AG04450 (cell line): ENCODE measurements around the gene MBNL3. TPM values are rescaled to one million over a fixed set of nuclear protein-coding genes. Genes with fewer than 3 reads are reported as not detected.

Experiments
- CTCF ChIA-PET: fragments of 300-600, 350-600 bp; formaldehyde crosslinking; extraction: SDS; loops from one replicate; lab custom pipeline; 2022; ENCODE audit warnings: antibody characterized with exemption, inconsistent platforms; lab: Charles Lee
- POLR2A ChIA-PET: fragments of 350-600 bp; formaldehyde crosslinking; extraction: SDS; loops from one replicate; lab custom pipeline; 2021; ENCODE audit warnings: antibody characterized with exemption, inconsistent platforms; lab: Yijun Ruan, JAX
- DNase-seq: peaks from one replicate; pipeline ENCODE4 v3.0.0-alpha.2; 2011; ENCODE audit warnings: low read depth, low spot score
- H3K27ac ChIP-seq: one replicate; pipeline ENCODE4 v1.5.1; 2012; ENCODE audit warnings: low read depth, low read length, control low read depth
- H3K27me3 ChIP-seq: one replicate; pipeline ENCODE4 v1.6.0; 2012; ENCODE audit warnings: low read length; ENCODE audit not compliant: control insufficient read depth, insufficient read depth
- H3K4me3 ChIP-seq: 2 replicates; pipeline ENCODE4 v1.5.1; 2011; ENCODE audit warnings: mild to moderate bottlenecking, low read depth, low read length, control low read depth
- H3K9me3 ChIP-seq: 2 replicates; pipeline ENCODE4 v1.5.1; 2012; ENCODE audit warnings: low read length; ENCODE audit not compliant: control insufficient read depth, insufficient read depth
- CTCF ChIP-seq: IDR thresholded peaks from 2 replicates; pipeline ENCODE4 v1.5.1; 2011; ENCODE audit warnings: low read depth, low read length, control low read depth, inconsistent platforms
- polyA plus RNA-seq: library from polyadenylated mRNA; depleted of rRNA; stranded (reverse); fragments of >200 nt; gene quantifications from 2 replicates; pipeline ENCODE4 v1.2.3, GENCODE V29; 2011

Gene MBNL3
- polyA plus RNA-seq, 1 experiment = 1.1 TPM

DNA sequence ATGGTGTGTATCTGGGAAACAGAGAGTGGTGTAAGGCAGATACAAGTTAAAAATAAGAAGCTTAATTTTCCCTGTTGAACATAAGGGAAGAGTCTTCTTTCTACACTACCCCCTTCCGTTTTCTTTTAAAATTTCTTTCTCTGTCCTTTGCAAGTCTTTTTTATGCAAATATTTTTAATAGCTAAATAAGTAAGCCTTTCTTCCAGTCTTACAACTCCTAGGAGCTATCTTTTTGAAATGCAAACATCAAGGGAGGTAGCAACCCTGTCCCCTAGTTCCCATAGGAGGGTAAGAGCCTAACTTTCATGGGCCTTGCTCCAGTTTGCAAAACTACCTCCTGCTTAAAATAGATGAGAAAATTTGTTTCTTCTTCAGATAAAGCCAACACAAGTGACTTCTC, 121.5 kb downstream of the MBNL3 start:
- Histone ChIP-seq H3K27ac (no peak overlapping the region), H3K9me3 (no peaks in the 10 kb centered on the region), H3K27me3 (no peaks in the 10 kb centered on the region), H3K4me3 (no peak overlapping the region)
- TF ChIP-seq CTCF = no peak
- DNase-seq = no peak
- POLR2A ChIA-PET = no interaction called here
- CTCF ChIA-PET = no interaction called here

DNA sequence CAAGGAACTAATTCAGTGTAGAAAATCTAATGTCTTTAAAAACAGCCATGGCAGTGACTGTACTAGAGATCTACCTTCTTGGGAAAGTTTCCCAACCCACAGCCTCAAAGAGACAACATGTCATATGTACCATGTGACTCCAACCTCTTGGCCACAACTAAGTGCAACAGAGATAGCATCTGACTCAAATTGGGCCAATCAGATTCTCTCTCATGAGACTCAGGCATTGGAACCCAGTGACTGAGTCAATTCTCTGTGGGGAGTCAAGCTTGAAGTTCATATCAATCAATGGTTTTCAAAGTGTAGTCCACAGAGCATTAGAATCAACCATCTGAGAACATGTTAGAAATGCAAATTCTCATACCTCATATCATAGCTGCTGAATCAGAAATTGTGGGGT, 123.3 kb downstream of the MBNL3 start:
- no peak for DNase-seq
- TF ChIP-seq CTCF = no peak
- H3K27me3 ChIP-seq = no peaks in the 10 kb centered on the region
- H3K27ac ChIP-seq = no peak overlapping the region
- no peaks in the 10 kb centered on the region for H3K9me3 ChIP-seq
- ChIA-PET CTCF (no interaction called here), POLR2A (no interaction called here)
- H3K4me3 ChIP-seq = no peak overlapping the region

DNA sequence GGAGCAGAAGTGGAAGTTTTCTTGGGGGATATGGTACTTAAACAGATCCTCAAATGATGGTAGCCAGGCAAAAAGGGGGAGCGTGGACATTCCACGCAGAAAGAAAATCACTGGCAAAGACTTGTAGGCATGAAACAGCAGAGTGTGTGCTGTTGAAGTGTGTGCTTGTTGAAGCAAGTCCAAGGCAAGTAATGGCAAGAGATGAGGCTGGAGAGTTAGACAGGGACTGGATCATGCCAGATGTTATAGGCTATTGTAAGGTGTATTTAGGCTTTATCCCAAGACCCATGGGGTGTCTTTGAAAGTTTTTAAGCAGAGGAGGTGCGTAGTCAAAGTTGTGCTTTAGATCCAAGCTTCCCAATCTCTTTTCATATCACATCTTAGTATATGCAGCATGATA, 124.5 kb downstream of the MBNL3 start:
- TF ChIP-seq CTCF = no peak
- Histone ChIP-seq H3K9me3 (no peaks in the 10 kb centered on the region), H3K4me3 (no peak overlapping the region), H3K27me3 (no peaks in the 10 kb centered on the region), H3K27ac (no peak overlapping the region)
- CTCF ChIA-PET = no interaction called here
- POLR2A ChIA-PET = no interaction called here
- no peak for DNase-seq

DNA sequence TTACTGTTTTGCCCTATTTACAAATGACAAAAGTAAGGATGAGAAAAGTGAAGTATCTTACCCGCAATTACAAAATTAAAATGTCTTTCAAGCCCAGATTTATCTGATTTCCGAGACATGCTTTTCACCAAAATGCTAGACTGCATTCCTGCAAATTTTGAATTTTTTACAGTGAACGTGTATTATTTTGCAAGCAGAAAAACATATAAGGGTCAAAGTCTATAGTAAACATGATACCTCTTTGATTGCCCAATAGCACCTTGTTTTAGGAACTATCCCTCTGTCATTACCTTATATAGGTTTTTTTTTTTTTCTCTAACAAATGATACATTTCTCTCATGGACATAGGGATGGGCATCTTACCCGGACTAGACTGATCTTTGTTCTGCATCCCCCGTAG, 135.4 kb downstream of the MBNL3 start:
- Histone ChIP-seq H3K27me3 (no peaks in the 10 kb centered on the region), H3K4me3 (no peak overlapping the region), H3K27ac (no peak overlapping the region), H3K9me3 (no peaks in the 10 kb centered on the region)
- TF ChIP-seq CTCF = no peak
- ChIA-PET CTCF (no interaction called here), POLR2A (no interaction called here)
- no peak for DNase-seq

GRCh38 chrX:132336172-132336571, 152.7 kb downstream of the MBNL3 start:
- no peak for TF ChIP-seq CTCF
- ChIA-PET POLR2A (no interaction called here), CTCF (no interaction called here)
- Histone ChIP-seq H3K27me3 (no peaks in the 10 kb centered on the region), H3K4me3 (no peak overlapping the region), H3K27ac (no peak overlapping the region), H3K9me3 (no peaks in the 10 kb centered on the region)
- DNase-seq = no peak
